BLaER1 (cell line): Measurements from ENCODE around the gene ARHGAP26.

Experiments
- H3K27ac ChIP-seq: shearing (Covaris generic); formaldehyde crosslinking; 2 replicates; pipeline ENCODE4 v1.8.1; 2022
- H3K27me3 ChIP-seq: shearing (Covaris generic); formaldehyde crosslinking; 2 replicates; pipeline ENCODE4 v1.8.1; 2022
- H3K36me3 ChIP-seq: shearing (Covaris generic); formaldehyde crosslinking; 2 replicates; pipeline ENCODE4 v1.8.1; 2022
- H3K4me1 ChIP-seq: shearing (Covaris generic); formaldehyde crosslinking; 2 replicates; pipeline ENCODE4 v1.8.1; 2022
- H3K4me2 ChIP-seq: shearing (Covaris generic); formaldehyde crosslinking; 2 replicates; pipeline ENCODE4 v1.8.1; 2022
- H3K4me3 ChIP-seq: shearing (Covaris generic); formaldehyde crosslinking; 2 replicates; pipeline ENCODE4 v1.8.1; 2022
- H3K9ac ChIP-seq: shearing (Covaris generic); formaldehyde crosslinking; 2 replicates; pipeline ENCODE4 v1.8.1; 2022
- H3K9me3 ChIP-seq: shearing (Covaris generic); formaldehyde crosslinking; 2 replicates; pipeline ENCODE4 v1.8.1; 2022
- H4K20me1 ChIP-seq: shearing (Covaris generic); formaldehyde crosslinking; 2 replicates; pipeline ENCODE4 v1.8.1; 2022
- Cebpa-rat ChIP-seq: shearing (Covaris generic); IDR thresholded peaks from 2 replicates; pipeline ENCODE4 v1.8.1; 2022

The ARHGAP26 gene

GRCh38 chr5:142797420-142797819 lies 27.2 kb downstream of the ARHGAP26 start:
- no peak for TF ChIP-seq Cebpa-rat
- Histone ChIP-seq H4K20me1 (no peaks in the 10 kb centered on the region; the same call in 1 of the 2 replicates), H3K4me1 (peaks cover 66% of the 10 kb centered on the region), H3K4me3 (no peak overlapping the region), H3K9ac (no peak overlapping the region), H3K9me3 (no peaks in the 10 kb centered on the region), H3K27ac (no peak overlapping the region), H3K36me3 (no peaks in the 10 kb centered on the region), H3K4me2 (no peak overlapping the region), H3K27me3 (no peaks in the 10 kb centered on the region)

- Histone ChIP-seq H3K4me2 (peak overlapping the region; percentile 46), H3K9ac (no peak overlapping the region)
Measured at GRCh38 chr5:142798099-142798770, 28.1 kb downstream of the ARHGAP26 start.

GRCh38 chr5:142800776-142801494 lies 30.8 kb downstream of the ARHGAP26 start:
- TF ChIP-seq Cebpa-rat: no peak
- H3K4me1 ChIP-seq: peaks cover 39% of the 10 kb centered on the region
- H3K4me3 ChIP-seq: no peak overlapping the region
- H3K27me3 ChIP-seq: no peaks in the 10 kb centered on the region
- no peak overlapping the region for H3K9ac ChIP-seq
- no peaks in the 10 kb centered on the region for H3K9me3 ChIP-seq
- H3K27ac ChIP-seq: no peak overlapping the region
- no peaks in the 10 kb centered on the region for H3K36me3 ChIP-seq
- no peaks in the 10 kb centered on the region; the same call in 1 of the 2 replicates for H4K20me1 ChIP-seq
- H3K4me2 ChIP-seq: peak overlapping the region; percentile 63

More at GRCh38 chr5:142798099-142798770, 28.1 kb downstream of the ARHGAP26 start:
- Histone ChIP-seq H3K4me3 (no peak overlapping the region), H3K4me1 (peaks cover 60% of the 10 kb centered on the region), H4K20me1 (no peaks in the 10 kb centered on the region; the same call in 1 of the 2 replicates), H3K9me3 (no peaks in the 10 kb centered on the region), H3K27me3 (no peaks in the 10 kb centered on the region), H3K36me3 (no peaks in the 10 kb centered on the region), H3K27ac (no peak overlapping the region)
- TF ChIP-seq Cebpa-rat: no peak; the same call in 1 of the 2 replicates

GRCh38 chr5:142801495-142801871 lies 31.3 kb downstream of the ARHGAP26 start:
- H3K4me3 ChIP-seq: no peak overlapping the region
- H3K9me3 ChIP-seq: no peaks in the 10 kb centered on the region
- H3K27me3 ChIP-seq: no peaks in the 10 kb centered on the region
- no peak overlapping the region for H3K27ac ChIP-seq
- H3K4me1 ChIP-seq: peaks cover 37% of the 10 kb centered on the region
- no peaks in the 10 kb centered on the region; the same call in 1 of the 2 replicates for H4K20me1 ChIP-seq
- H3K9ac ChIP-seq: no peak overlapping the region
- TF ChIP-seq Cebpa-rat: no peak
- peak overlapping the region; percentile 63 for H3K4me2 ChIP-seq
- no peaks in the 10 kb centered on the region for H3K36me3 ChIP-seq

GRCh38 chr5:142803428-142804125 lies 33.4 kb downstream of the ARHGAP26 start:
- no peaks in the 10 kb centered on the region for H3K36me3 ChIP-seq
- no peak overlapping the region for H3K27ac ChIP-seq
- H3K4me1 ChIP-seq: peaks cover 46% of the 10 kb centered on the region
- no peaks in the 10 kb centered on the region for H3K27me3 ChIP-seq
- H4K20me1 ChIP-seq: no peaks in the 10 kb centered on the region; the same call in 1 of the 2 replicates
- H3K9me3 ChIP-seq: no peaks in the 10 kb centered on the region
- no peak for TF ChIP-seq Cebpa-rat
- no peak overlapping the region for H3K9ac ChIP-seq
- no peak overlapping the region for H3K4me3 ChIP-seq
- H3K4me2 ChIP-seq: no peak overlapping the region

- no peak for TF ChIP-seq Cebpa-rat
- Histone ChIP-seq H3K9ac (no peak overlapping the region), H3K27ac (no peak overlapping the region), H3K36me3 (no peaks in the 10 kb centered on the region), H3K4me1 (peaks cover 47% of the 10 kb centered on the region), H3K9me3 (no peaks in the 10 kb centered on the region), H3K27me3 (no peaks in the 10 kb centered on the region), H3K4me3 (no peak overlapping the region), H3K4me2 (no peak overlapping the region), H4K20me1 (no peaks in the 10 kb centered on the region; the same call in 1 of the 2 replicates)
Measured at GRCh38 chr5:142805339-142805738, 35.2 kb downstream of the ARHGAP26 start.

- no peaks in the 10 kb centered on the region for H3K9me3 ChIP-seq
- peak overlapping the region; percentile 61 for H3K4me2 ChIP-seq
- H3K4me3 ChIP-seq: no peak overlapping the region
- no peak overlapping the region for H3K9ac ChIP-seq
- H4K20me1 ChIP-seq: no peaks in the 10 kb centered on the region
- H3K36me3 ChIP-seq: no peaks in the 10 kb centered on the region
- H3K4me1 ChIP-seq: peaks cover 44% of the 10 kb centered on the region
- TF ChIP-seq Cebpa-rat: no peak
- H3K27me3 ChIP-seq: no peaks in the 10 kb centered on the region
- no peak overlapping the region for H3K27ac ChIP-seq
Measured at GRCh38 chr5:142806841-142807267, 36.7 kb downstream of the ARHGAP26 start.

GRCh38 chr5:142807372-142807911 lies 37.3 kb downstream of the ARHGAP26 start:
- H3K4me2 ChIP-seq: peak overlapping the region; percentile 61
- H3K4me3 ChIP-seq: no peak overlapping the region
- TF ChIP-seq Cebpa-rat: no peak
- no peak overlapping the region for H3K27ac ChIP-seq
- no peaks in the 10 kb centered on the region for H3K36me3 ChIP-seq
- H3K9me3 ChIP-seq: no peaks in the 10 kb centered on the region
- no peak overlapping the region for H3K9ac ChIP-seq
- no peaks in the 10 kb centered on the region for H3K27me3 ChIP-seq
- H4K20me1 ChIP-seq: no peaks in the 10 kb centered on the region
- peaks cover 47% of the 10 kb centered on the region for H3K4me1 ChIP-seq

GRCh38 chr5:142808878-142809598 lies 38.9 kb downstream of the ARHGAP26 start:
- no peak overlapping the region for H3K9ac ChIP-seq
- H3K36me3 ChIP-seq: no peaks in the 10 kb centered on the region
- H3K27me3 ChIP-seq: no peaks in the 10 kb centered on the region
- peak overlapping the region; percentile 21; the same call in 1 of the 2 replicates for H3K4me2 ChIP-seq
- H3K4me3 ChIP-seq: no peak overlapping the region
- peaks cover 50% of the 10 kb centered on the region for H3K4me1 ChIP-seq
- no peak overlapping the region for H3K27ac ChIP-seq
- H4K20me1 ChIP-seq: no peaks in the 10 kb centered on the region
- H3K9me3 ChIP-seq: no peaks in the 10 kb centered on the region
- no peak for TF ChIP-seq Cebpa-rat
